B cell (primary cell): ENCODE data around the gene TBPL2. TPM values are rescaled to one million over a fixed set of nuclear protein-coding genes. Genes with fewer than 3 reads are reported as not detected.

Source experiments
- ATAC-seq: fragments of 200-7000 bp; cut with Tn5 transposase; one replicate; pipeline ENCODE4 v1.10.0; 2021; ENCODE audit warnings: low read depth, mild to moderate bottlenecking, moderate number of reproducible peaks, moderate library complexity
- CTCF ChIA-PET: fragments of 350-600 bp; sonication (Branson Sonifier 250); formaldehyde crosslinking; loops from one replicate; lab custom pipeline; 2021; ENCODE audit warnings: antibody characterized with exemption, inconsistent platforms; lab: Charles Lee
- POLR2A ChIA-PET: fragments of 350-600 bp; sonication (Branson Sonifier 250); formaldehyde crosslinking; loops from one replicate; lab custom pipeline; 2021; ENCODE audit warnings: antibody characterized with exemption; lab: Charles Lee
- DNase-seq: peaks from one replicate; pipeline ENCODE4 v3.0.0; 2013
- H2AFZ ChIP-seq: 2 replicates; pipeline ENCODE4 v1.6.1; 2012; ENCODE audit warnings: mild to moderate bottlenecking, low read depth, low read length; ENCODE audit not compliant: insufficient read depth, poor library complexity, severe bottlenecking
- H3K27ac ChIP-seq, 2 donors: 1 replicate in 1 of 2; 2 replicates in 1 of 2; pipeline ENCODE4 v1.5.1; 2012 to 2013; ENCODE audit warnings: low read length in 2 of 2, mild to moderate bottlenecking in 2 of 2, moderate library complexity in 1 of 2
- H3K27me3 ChIP-seq, 4 experiments: fragments of 200-600 bp in 1 of 4; sonication (generic) in 1 of 4; replicated peaks in 1 of 4; 1 replicate in 2 of 4; 2 replicates in 2 of 4; pipeline versions ENCODE4 v1.6.1 to v1.7.0; 2013 to 2016; ENCODE audit warnings: low read length in 3 of 4, mild to moderate bottlenecking in 2 of 4, mixed read lengths in 1 of 4, moderate library complexity in 1 of 4; ENCODE audit not compliant: insufficient read depth in 4 of 4, control insufficient read depth in 3 of 4; ENCODE audit errors: control extremely low read depth in 1 of 4
- H3K36me3 ChIP-seq, 2 experiments: replicated peaks in 1 of 2; 1 replicate in 1 of 2; 2 replicates in 1 of 2; pipeline versions ENCODE4 v1.6.1 to v1.7.1; 2013; ENCODE audit warnings: low read length in 1 of 2; ENCODE audit not compliant: insufficient read depth in 2 of 2, control insufficient read depth in 1 of 2; ENCODE audit errors: control extremely low read depth in 1 of 2, extremely low read depth in 1 of 2
- H3K4me1 ChIP-seq, 2 donors: fragments of 200-600 bp in 1 of 2; sonication (generic) in 1 of 2; 1 replicate in 1 of 2; 2 replicates in 1 of 2; pipeline versions ENCODE4 v1.5.1 to v1.6.1; 2013 to 2017; ENCODE audit warnings: low read length in 2 of 2; ENCODE audit not compliant: control insufficient read depth in 2 of 2, insufficient read depth in 2 of 2
- H3K4me2 ChIP-seq: replicated peaks from 2 replicates; pipeline ENCODE3; 2012; ENCODE audit warnings: mild to moderate bottlenecking, low read depth, low read length; ENCODE audit not compliant: poor library complexity, severe bottlenecking
- H3K4me3 ChIP-seq, 5 experiments: fragments of 200-600 bp in 1 of 5; sonication (generic) in 1 of 5; 1 replicate in 3 of 5; 2 replicates in 2 of 5; pipeline versions ENCODE4 v1.5.1 to v1.7.0; 2011 to 2016; ENCODE audit warnings: low read length in 4 of 5, mild to moderate bottlenecking in 4 of 5, low read depth in 2 of 5, control low read depth in 1 of 5, moderate library complexity in 1 of 5; ENCODE audit not compliant: insufficient read depth in 1 of 5; ENCODE audit errors: control extremely low read depth in 1 of 5, extremely low read depth in 1 of 5
- H3K79me2 ChIP-seq: fragments of 200-600 bp; sonication (generic); one replicate; pipeline ENCODE4 v1.6.0; 2016; ENCODE audit warnings: low read length; ENCODE audit not compliant: control insufficient read depth, insufficient read depth
- H3K9ac ChIP-seq: fragments of 200-600 bp; sonication (generic); 2 replicates; pipeline ENCODE4 v1.6.1; 2017; ENCODE audit warnings: mild to moderate bottlenecking, low read length, moderate library complexity
- H3K9me3 ChIP-seq, 3 donors: one replicate each; pipeline versions ENCODE4 v1.6.1 to v1.7.1; 2013; ENCODE audit warnings: low read length in 2 of 3; ENCODE audit not compliant: control insufficient read depth in 2 of 3, insufficient read depth in 1 of 3; ENCODE audit errors: control extremely low read depth in 1 of 3
- H4K20me1 ChIP-seq: 2 replicates; pipeline ENCODE4 v1.6.0; 2012; ENCODE audit warnings: mild to moderate bottlenecking, low read length; ENCODE audit not compliant: insufficient read depth, control insufficient read depth, poor library complexity, severe bottlenecking
- H3K27ac Mint-ChIP-seq: one replicate; pipeline ENCODE4 v1.8.0; 2021; ENCODE audit warnings: mixed read lengths
- H3K27me3 Mint-ChIP-seq: one replicate; pipeline ENCODE4 v1.8.0; 2021; ENCODE audit warnings: mixed read lengths
- H3K4me1 Mint-ChIP-seq: one replicate; pipeline ENCODE4 v1.8.0; 2021; ENCODE audit warnings: mixed read lengths
- H3K4me3 Mint-ChIP-seq: one replicate; pipeline ENCODE4 v1.8.0; 2021; ENCODE audit warnings: mixed read lengths
- H3K9me3 Mint-ChIP-seq: one replicate; pipeline ENCODE4 v1.8.0; 2022; ENCODE audit warnings: mixed read lengths; ENCODE audit not compliant: insufficient read depth
- CTCF ChIP-seq: fragments of 200-600 bp; IDR thresholded peaks from one replicate; pipeline ENCODE4 v1.8.0; 2022; ENCODE audit warnings: antibody characterized with exemption, mild to moderate bottlenecking
- EZH2 ChIP-seq: IDR thresholded peaks from 2 replicates; pipeline ENCODE4 v1.6.1; 2012; ENCODE audit warnings: borderline replicate concordance, low read depth, mild to moderate bottlenecking, moderate library complexity, low read length; ENCODE audit not compliant: insufficient read depth, poor library complexity, severe bottlenecking
- WGBS: methylation state at CpG from one replicate; pipeline ENCODE4 v1.1.5; 2013; ENCODE audit warnings: missing lambda C conversion rate; ENCODE audit not compliant: insufficient coverage; 5-methylcytosine and 5-hydroxymethylcytosine counted together
- intact Hi-C: fragments of 100-400 bp; cut with micrococcal nuclease; formaldehyde crosslinking; loops from one replicate; pipeline ENCODE4 v1.10.0; 2022
- polyA plus RNA-seq: library from polyadenylated mRNA; depleted of rRNA; stranded (reverse); fragments of >200 nt; gene quantifications from 2 replicates; pipeline ENCODE4 v1.2.3, GENCODE V29; 2012
- small RNA-seq: library from RNA; depleted of rRNA; stranded (forward); fragments of <200 nt; gene quantifications from one replicate; pipeline ENCODE3, GENCODE V24; 2012; ENCODE audit warnings: low replicate concordance, low read depth; ENCODE audit not compliant: insufficient read length
- total RNA-seq, 2 donors: library from RNA; stranded (reverse); fragments of 120-200 nt in 1 of 2; gene quantifications; 1 replicate in 1 of 2; 2 replicates in 1 of 2; pipeline versions ENCODE4 v1.2.3 to v1.2.4, GENCODE V29; 2013 to 2022

Gene TBPL2
- total and polyA plus RNA-seq, 2 donors (not counting 1 experiment from before 2014, with no cell fraction given): not detected

GRCh38 chr14:55370883-55371455, 69.4 kb downstream of the TBPL2 start:
- H3K4me1 Mint-ChIP-seq: peaks cover 8% of the 10 kb centered on the region
- no peak for ATAC-seq
- no peak overlapping the region for H3K27ac ChIP-seq
- POLR2A ChIA-PET: no interaction called here
- no peaks in the 10 kb centered on the region for H3K9me3 ChIP-seq
- CTCF ChIA-PET: no interaction called here
- H3K27me3 Mint-ChIP-seq: no peaks in the 10 kb centered on the region
- no peak overlapping the region for H3K4me3 Mint-ChIP-seq
- no peak overlapping the region for H3K9ac ChIP-seq
- no peak overlapping the region for H3K27ac Mint-ChIP-seq
- H3K27me3 ChIP-seq: no peaks in the 10 kb centered on the region
- TF ChIP-seq EZH2 (no peak), CTCF (no peak)
- no peaks in the 10 kb centered on the region for H3K4me1 ChIP-seq
- no peaks in the 10 kb centered on the region for H3K79me2 ChIP-seq
- H4K20me1 ChIP-seq: no peaks in the 10 kb centered on the region
- DNase-seq: no peak
- H3K4me2 ChIP-seq: no peak overlapping the region
- H3K36me3 ChIP-seq: peaks cover 8 to 42% of the 10 kb centered on the region in 2 experiments
- H3K9me3 Mint-ChIP-seq: no peaks in the 10 kb centered on the region
- intact Hi-C loops: no loop called here
- H3K4me3 ChIP-seq: no peak overlapping the region
- WGBS: 89% methylated on average over 10 of the region's 11 CpGs
- H2AFZ ChIP-seq: no peak overlapping the region

- Histone ChIP-seq H4K20me1 (no peaks in the 10 kb centered on the region), H3K36me3 (peaks cover 0 to 30% of the 10 kb centered on the region in 2 experiments), H3K9ac (no peak overlapping the region), H3K27ac (no peak overlapping the region), H3K4me1 (no peaks in the 10 kb centered on the region), H2AFZ (no peak overlapping the region), H3K4me2 (no peak overlapping the region), H3K27me3 (no peaks in the 10 kb centered on the region), H3K9me3 (no peaks in the 10 kb centered on the region), H3K4me3 (no peak overlapping the region), H3K79me2 (no peaks in the 10 kb centered on the region)
- ChIA-PET CTCF (interaction anchor here (1.9 kb wide), 1 partner anchor 12 kb away, joined by 5 read pairs; no protein-coding TSS in a partner anchor), POLR2A (no interaction called here)
- no peaks in the 10 kb centered on the region for H3K9me3 Mint-ChIP-seq
- H3K4me1 Mint-ChIP-seq: no peaks in the 10 kb centered on the region
- H3K27ac Mint-ChIP-seq: no peak overlapping the region
- H3K27me3 Mint-ChIP-seq: no peaks in the 10 kb centered on the region
- no peak overlapping the region for H3K4me3 Mint-ChIP-seq
- no CpG with 5 or more reads among the region's 3 CpGs for WGBS
- intact Hi-C loops: no loop called here
- DNase-seq: no peak
- no peak for ATAC-seq
- no peak for TF ChIP-seq CTCF
- no peak for TF ChIP-seq EZH2
Observed at GRCh38 chr14:55366271-55366670, 74.1 kb downstream of the TBPL2 start.

Small RNAs within 50 kb of the gene (small RNA-seq; reads per million reads assigned to genes)
- gene AL356801.1: not detected

Other genes with a start within 250 kb of the TBPL2 start
- gene DLGAP5, start 249.0 kb downstream of the TBPL2 start, total RNA-seq: not detected in 2 replicates
- 0.12 and 0.13 TPM in 2 replicates for gene DLGAP5, start 249.0 kb downstream of the TBPL2 start, polyA plus RNA-seq
- 27.5 and 33.4 TPM in 2 replicates for gene FBXO34, start 169.2 kb downstream of the TBPL2 start, total RNA-seq
- gene FBXO34, start 169.2 kb downstream of the TBPL2 start, polyA plus RNA-seq: 7.8 and 8.1 TPM in 2 replicates
- 15.5 and 17.0 TPM in 2 replicates for gene ATG14, start 28.8 kb downstream of the TBPL2 start, total RNA-seq
- 7.2 and 10.5 TPM in 2 replicates for gene ATG14, start 28.8 kb downstream of the TBPL2 start, polyA plus RNA-seq
- gene KTN1, start 139.6 kb upstream of the TBPL2 start, total RNA-seq: 120 and 123 TPM in 2 replicates
- 25.8 and 41.1 TPM in 2 replicates for gene KTN1, start 139.6 kb upstream of the TBPL2 start, polyA plus RNA-seq